SJCRH30 (cell line): ENCODE measurements around the gene TRPV6. TPM values are rescaled to one million over a fixed set of nuclear protein-coding genes. Genes with fewer than 3 reads are reported as not detected.

Experiments used
- DNase-seq, 2 experiments: peaks; one replicate each; pipeline ENCODE4 v3.0.0-alpha.2; 2015 to 2020
- H3K27ac ChIP-seq: fragments of 250-450 bp; sonication (Bioruptor Pico); 2 replicates; pipeline ENCODE4 v1.5.1; 2020; ENCODE audit warnings: mild to moderate bottlenecking, moderate library complexity
- H3K27me3 ChIP-seq: fragments of 250-450 bp; sonication (Bioruptor Pico); 2 replicates; pipeline ENCODE4 v1.5.1; 2020; ENCODE audit warnings: mild to moderate bottlenecking, moderate library complexity
- H3K36me3 ChIP-seq: fragments of 250-450 bp; sonication (Bioruptor Pico); 2 replicates; pipeline ENCODE4 v1.5.1; 2020; ENCODE audit warnings: mild to moderate bottlenecking, moderate library complexity
- H3K4me1 ChIP-seq: fragments of 250-450 bp; sonication (Bioruptor Pico); 2 replicates; pipeline ENCODE4 v1.5.1; 2020; ENCODE audit warnings: mild to moderate bottlenecking, moderate library complexity
- H3K4me3 ChIP-seq: fragments of 250-450 bp; sonication (Bioruptor Pico); 2 replicates; pipeline ENCODE4 v1.5.1; 2020; ENCODE audit warnings: mild to moderate bottlenecking, moderate library complexity
- H3K9me3 ChIP-seq: fragments of 250-450 bp; sonication (Bioruptor Pico); replicated peaks from 2 replicates; pipeline ENCODE4 v1.5.1; 2020; ENCODE audit warnings: mild to moderate bottlenecking, moderate library complexity
- total RNA-seq: library from RNA; depleted of rRNA; stranded (reverse); fragments of >200 nt; shearing (Covaris generic); gene quantifications from 2 replicates; pipeline ENCODE4 v1.2.3, GENCODE V29; 2014

TRPV6 gene
- total RNA-seq, 1 experiment from 2014 or later = not detected

DNA sequence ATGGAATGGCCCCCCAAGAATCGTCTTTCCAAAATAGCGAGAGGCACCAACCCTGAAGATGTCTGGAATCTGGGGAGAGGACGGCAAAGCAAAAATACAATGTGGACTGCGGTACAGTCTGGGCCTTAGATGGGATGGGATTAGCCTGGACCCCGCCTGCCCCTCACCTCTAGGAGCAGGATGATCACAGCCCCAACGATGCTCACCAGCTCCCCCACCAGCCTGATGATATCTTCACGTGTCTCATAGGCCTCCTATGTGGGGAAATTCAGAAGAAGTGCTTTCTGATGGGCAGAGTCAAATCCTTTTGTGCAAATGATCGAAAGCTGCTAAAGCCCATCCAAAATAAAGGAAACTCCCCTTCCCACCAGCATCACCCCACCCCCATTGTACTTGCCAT lies 29.8 kb upstream of the TRPV6 start:
- no peak for DNase-seq
- Histone ChIP-seq H3K4me1 (no peaks in the 10 kb centered on the region), H3K36me3 (no peaks in the 10 kb centered on the region), H3K4me3 (no peak overlapping the region), H3K27me3 (peaks cover 25% of the 10 kb centered on the region), H3K9me3 (no peaks in the 10 kb centered on the region), H3K27ac (no peak overlapping the region)

- H3K27ac ChIP-seq = no peak overlapping the region
- no peaks in the 10 kb centered on the region for H3K9me3 ChIP-seq
- DNase-seq = no peak
- peaks cover 24% of the 10 kb centered on the region for H3K27me3 ChIP-seq
- H3K4me1 ChIP-seq = no peaks in the 10 kb centered on the region
- no peak overlapping the region for H3K4me3 ChIP-seq
- H3K36me3 ChIP-seq = no peaks in the 10 kb centered on the region
These were observed 28.6 kb upstream of the TRPV6 start for GRCh38 chr7:142914121-142914520.

GRCh38 chr7:142913566-142913965 lies 28.0 kb upstream of the TRPV6 start:
- DNase-seq = no peak
- Histone ChIP-seq H3K27ac (no peak overlapping the region), H3K27me3 (peaks cover 22% of the 10 kb centered on the region), H3K9me3 (no peaks in the 10 kb centered on the region), H3K36me3 (no peaks in the 10 kb centered on the region), H3K4me1 (no peaks in the 10 kb centered on the region), H3K4me3 (no peak overlapping the region)

DNA sequence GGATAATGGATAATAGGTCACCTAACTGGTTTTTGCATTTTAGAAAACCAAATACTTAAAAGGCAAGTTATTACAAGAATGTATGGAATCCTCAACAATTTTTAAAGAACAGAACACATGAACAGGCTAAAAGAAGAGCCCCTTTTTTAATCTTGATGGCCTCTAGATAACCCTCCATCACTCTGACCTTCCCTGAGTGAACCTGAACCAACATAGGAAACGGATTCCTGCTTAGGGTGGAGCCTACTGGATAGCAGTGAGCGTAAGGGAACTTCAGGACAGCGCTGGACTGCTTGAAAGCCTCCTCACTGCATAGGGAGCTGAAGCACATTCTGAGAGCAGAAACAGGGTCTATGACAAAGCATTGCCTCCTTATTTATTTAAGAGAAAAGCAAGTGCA lies 27.5 kb upstream of the TRPV6 start:
- no peaks in the 10 kb centered on the region for H3K36me3 ChIP-seq
- no peak overlapping the region for H3K4me3 ChIP-seq
- peaks cover 17% of the 10 kb centered on the region for H3K27me3 ChIP-seq
- no peaks in the 10 kb centered on the region for H3K9me3 ChIP-seq
- H3K4me1 ChIP-seq = no peaks in the 10 kb centered on the region
- no peak overlapping the region for H3K27ac ChIP-seq
- no peak for DNase-seq

DNA sequence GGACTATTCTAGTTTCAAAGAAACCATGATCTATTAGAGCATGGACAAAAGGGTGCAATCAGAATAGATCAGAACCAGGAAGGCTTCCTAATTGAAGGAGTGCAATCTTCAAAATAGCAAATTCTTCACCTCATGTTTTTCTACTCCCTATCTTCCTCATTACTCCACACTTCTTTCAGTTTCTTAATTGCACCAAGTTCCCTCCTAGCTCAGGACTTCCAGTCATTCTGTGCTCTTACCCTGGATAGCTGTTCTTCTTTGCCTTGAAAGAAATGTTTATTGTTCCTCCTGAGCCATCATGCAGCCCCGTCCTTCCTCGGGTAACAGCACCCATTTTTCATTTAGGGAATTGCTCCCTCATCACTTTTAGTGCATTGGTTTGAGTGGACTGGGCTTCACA lies 24.9 kb upstream of the TRPV6 start:
- Histone ChIP-seq H3K4me1 (no peaks in the 10 kb centered on the region), H3K4me3 (no peak overlapping the region), H3K9me3 (peaks cover 4% of the 10 kb centered on the region; the same call in 1 of the 2 replicates), H3K27ac (no peak overlapping the region), H3K27me3 (peaks cover 11% of the 10 kb centered on the region), H3K36me3 (no peaks in the 10 kb centered on the region)
- DNase-seq = no peak

DNA sequence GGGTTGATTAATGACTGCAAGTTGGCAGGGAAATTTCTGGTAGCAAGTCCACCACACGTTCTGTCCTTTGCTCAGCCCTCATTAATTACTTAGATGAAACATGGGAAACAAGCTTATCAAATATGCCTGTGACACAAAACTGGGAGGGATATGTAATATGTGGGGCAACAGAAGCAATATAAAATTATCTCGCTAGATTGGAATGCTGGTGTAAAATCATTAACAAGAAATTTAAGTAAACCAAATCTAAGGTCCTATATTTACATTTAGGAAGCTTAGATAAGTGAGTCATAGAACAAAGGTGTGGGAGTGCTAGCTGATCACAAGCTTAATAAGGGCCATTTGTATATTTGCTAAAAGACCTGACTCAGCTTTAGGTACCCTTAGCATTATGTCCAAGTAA lies 24.5 kb upstream of the TRPV6 start:
- peaks cover 7% of the 10 kb centered on the region; the same call in 1 of the 2 replicates for H3K9me3 ChIP-seq
- H3K27ac ChIP-seq = no peak overlapping the region
- H3K4me3 ChIP-seq = no peak overlapping the region
- H3K36me3 ChIP-seq = no peaks in the 10 kb centered on the region
- DNase-seq = no peak
- H3K4me1 ChIP-seq = no peaks in the 10 kb centered on the region
- peaks cover 11% of the 10 kb centered on the region for H3K27me3 ChIP-seq

DNA sequence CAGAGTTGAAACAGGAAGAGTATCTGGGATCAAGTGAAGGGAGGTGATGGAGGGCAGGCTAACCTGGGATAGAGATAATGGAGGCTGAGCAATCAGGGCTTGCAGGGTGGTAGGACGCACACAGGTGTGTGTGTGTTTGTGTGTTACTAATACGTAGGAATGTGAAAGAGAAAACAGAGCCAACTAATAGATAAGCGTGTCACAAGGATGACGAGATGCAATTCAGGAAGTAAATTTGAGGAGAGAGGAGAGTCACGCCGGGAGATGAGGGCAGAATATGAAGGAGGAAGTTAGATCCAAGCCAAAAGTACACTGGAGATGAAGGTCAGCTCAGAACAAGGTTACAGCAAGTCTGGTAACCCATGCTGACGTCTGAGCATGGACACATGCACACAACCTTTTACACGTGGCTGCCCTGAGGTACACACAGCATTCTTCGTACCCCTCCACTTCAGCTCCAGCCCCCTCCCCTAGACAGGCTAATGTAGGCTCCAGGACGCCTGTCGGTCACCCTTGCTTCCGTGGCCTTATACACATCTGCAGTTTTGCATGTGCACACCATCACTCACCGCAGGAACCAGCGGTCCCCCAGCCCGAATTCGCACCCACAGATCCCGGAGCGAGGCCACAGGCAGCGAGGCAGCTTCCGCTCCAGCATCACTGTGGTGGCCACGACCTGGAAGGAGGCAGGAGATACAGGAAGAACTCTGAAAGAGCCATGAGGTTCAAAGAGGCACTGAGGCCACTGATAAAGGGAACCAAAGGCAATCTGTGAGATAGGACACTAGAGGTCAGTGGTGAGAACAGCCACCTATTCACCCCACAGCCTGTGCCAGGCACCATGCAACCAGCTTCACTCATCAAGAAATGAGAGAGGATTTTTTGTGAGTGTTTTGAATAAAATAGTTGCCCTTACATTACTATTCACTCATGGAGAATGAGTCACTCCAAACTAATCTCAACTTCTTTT lies 23.7 kb upstream of the TRPV6 start:
- Histone ChIP-seq H3K27ac (no peak overlapping the region), H3K4me1 (no peaks in the 10 kb centered on the region), H3K9me3 (peaks cover 7% of the 10 kb centered on the region; the same call in 1 of the 2 replicates), H3K27me3 (peaks cover 11% of the 10 kb centered on the region), H3K4me3 (no peak overlapping the region), H3K36me3 (no peaks in the 10 kb centered on the region)
- DNase-seq = peak in 1 of 2 experiments; percentile 9

- no peak overlapping the region for H3K4me3 ChIP-seq
- DNase-seq = no peak
- peaks cover 7% of the 10 kb centered on the region; the same call in 1 of the 2 replicates for H3K9me3 ChIP-seq
- H3K36me3 ChIP-seq = no peaks in the 10 kb centered on the region
- H3K4me1 ChIP-seq = no peaks in the 10 kb centered on the region
- peaks cover 11% of the 10 kb centered on the region for H3K27me3 ChIP-seq
- no peak overlapping the region for H3K27ac ChIP-seq
These were observed 22.7 kb upstream of the TRPV6 start for GRCh38 chr7:142908290-142908689.

- H3K36me3 ChIP-seq = no peaks in the 10 kb centered on the region
- H3K27ac ChIP-seq = no peak overlapping the region
- H3K27me3 ChIP-seq = peaks cover 11% of the 10 kb centered on the region
- H3K4me1 ChIP-seq = no peaks in the 10 kb centered on the region
- H3K4me3 ChIP-seq = no peak overlapping the region
- no peak for DNase-seq
- peaks cover 7% of the 10 kb centered on the region; the same call in 1 of the 2 replicates for H3K9me3 ChIP-seq
These were observed 21.1 kb upstream of the TRPV6 start for GRCh38 chr7:142906643-142907042.

DNA sequence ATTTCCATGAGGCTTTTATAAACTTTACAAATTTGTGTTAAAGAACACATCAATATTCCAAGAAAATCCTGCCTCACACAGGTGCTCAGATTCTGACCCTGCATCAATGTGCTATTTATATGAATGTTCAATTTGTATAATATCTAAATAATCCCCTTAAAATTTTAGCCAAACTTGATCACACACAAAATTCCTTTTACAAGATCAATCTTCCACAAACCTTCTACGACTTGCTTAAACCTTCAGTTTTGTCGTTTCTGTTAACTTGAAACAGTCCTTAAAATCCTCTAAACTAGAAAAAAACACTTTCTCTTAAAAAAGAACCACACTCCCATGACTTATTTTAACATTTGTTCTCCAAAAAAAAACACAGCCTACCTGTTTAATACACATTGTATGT lies 20.2 kb upstream of the TRPV6 start:
- peaks cover 7% of the 10 kb centered on the region; the same call in 1 of the 2 replicates for H3K9me3 ChIP-seq
- H3K27ac ChIP-seq = no peak overlapping the region
- H3K36me3 ChIP-seq = no peaks in the 10 kb centered on the region
- no peak for DNase-seq
- no peak overlapping the region for H3K4me3 ChIP-seq
- peaks cover 2% of the 10 kb centered on the region; the same call in 1 of the 2 replicates for H3K27me3 ChIP-seq
- no peaks in the 10 kb centered on the region for H3K4me1 ChIP-seq

GRCh38 chr7:142904128-142904527 lies 18.6 kb upstream of the TRPV6 start:
- no peak overlapping the region for H3K27ac ChIP-seq
- no peak for DNase-seq
- no peak overlapping the region for H3K4me3 ChIP-seq

GRCh38 chr7:142901426-142902259 lies 16.1 kb upstream of the TRPV6 start:
- H3K4me3 ChIP-seq = no peak overlapping the region
- H3K4me1 ChIP-seq = no peaks in the 10 kb centered on the region
- no peak overlapping the region for H3K27ac ChIP-seq
- no peak for DNase-seq
- H3K36me3 ChIP-seq = no peaks in the 10 kb centered on the region
- H3K27me3 ChIP-seq = no peaks in the 10 kb centered on the region; the same call in 1 of the 2 replicates
- peaks cover 7% of the 10 kb centered on the region; the same call in 1 of the 2 replicates for H3K9me3 ChIP-seq

More at GRCh38 chr7:142904128-142904527, 18.6 kb upstream of the TRPV6 start:
- peaks cover 7% of the 10 kb centered on the region; the same call in 1 of the 2 replicates for H3K9me3 ChIP-seq
- no peaks in the 10 kb centered on the region for H3K27me3 ChIP-seq
- no peaks in the 10 kb centered on the region for H3K36me3 ChIP-seq
- no peaks in the 10 kb centered on the region for H3K4me1 ChIP-seq

- peaks cover 3% of the 10 kb centered on the region; the same call in 1 of the 2 replicates for H3K27me3 ChIP-seq
- no peak overlapping the region for H3K27ac ChIP-seq
- no peak overlapping the region for H3K4me3 ChIP-seq
- DNase-seq = no peak
- no peaks in the 10 kb centered on the region for H3K9me3 ChIP-seq
- no peaks in the 10 kb centered on the region for H3K36me3 ChIP-seq
- H3K4me1 ChIP-seq = no peaks in the 10 kb centered on the region
These were observed 14.1 kb upstream of the TRPV6 start for GRCh38 chr7:142899661-142900060.

- no peak overlapping the region for H3K27ac ChIP-seq
- H3K9me3 ChIP-seq = no peaks in the 10 kb centered on the region
- no peak overlapping the region for H3K4me3 ChIP-seq
- DNase-seq = no peak
- H3K4me1 ChIP-seq = no peaks in the 10 kb centered on the region
- H3K27me3 ChIP-seq = peaks cover 3% of the 10 kb centered on the region; the same call in 1 of the 2 replicates
- no peaks in the 10 kb centered on the region for H3K36me3 ChIP-seq
These were observed 13.0 kb upstream of the TRPV6 start for GRCh38 chr7:142898377-142899170.
